Mucosa of stomach (tissue), 1 donor: ENCODE results near the gene TERT.
"Not testable (repeated sequence)": the region's sequence is repeated elsewhere in the genome, so short reads cannot be mapped to it uniquely, and the experiment has no call there.

Experiments used
- H3K27me3 ChIP-seq: one replicate; pipeline ENCODE4 v1.7.0; 2013; ENCODE audit warnings: mild to moderate bottlenecking, low read length; ENCODE audit not compliant: control insufficient read depth, insufficient read depth
- H3K36me3 ChIP-seq: one replicate; pipeline ENCODE4 v1.7.0; 2013; ENCODE audit warnings: low read length; ENCODE audit not compliant: control insufficient read depth, insufficient read depth
- H3K4me1 ChIP-seq: one replicate; pipeline ENCODE4 v1.7.0; 2013; ENCODE audit warnings: mild to moderate bottlenecking, low read length; ENCODE audit not compliant: control insufficient read depth, insufficient read depth
- H3K4me3 ChIP-seq: one replicate; pipeline ENCODE4 v1.7.0; 2013; ENCODE audit warnings: low read length
- H3K9ac ChIP-seq: one replicate; pipeline ENCODE4 v1.7.0; 2013; ENCODE audit warnings: mild to moderate bottlenecking, low read length, moderate library complexity
- H3K9me3 ChIP-seq: one replicate; pipeline ENCODE4 v1.7.0; 2013; ENCODE audit warnings: mild to moderate bottlenecking, low read length, moderate library complexity; ENCODE audit not compliant: control insufficient read depth
- donor health status: Pancreatic carcinoma.

The TERT gene

GRCh38 chr5:1241509-1242080 is 53.3 kb downstream of the TERT start:
- Histone ChIP-seq H3K27me3 (peaks cover 28% of the 10 kb centered on the region), H3K4me3 (no peak overlapping the region), H3K9ac (no peak overlapping the region), H3K4me1 (peaks cover 14% of the 10 kb centered on the region), H3K36me3 (no peaks in the 10 kb centered on the region), H3K9me3 (no peaks in the 10 kb centered on the region)

- no peak overlapping the region for H3K9ac ChIP-seq
Measured at GRCh38 chr5:1240496-1241260, 54.2 kb downstream of the TERT start.

GRCh38 chr5:1239505-1240251 is 55.2 kb downstream of the TERT start:
- Histone ChIP-seq H3K4me3 (no peak overlapping the region), H3K9me3 (no peaks in the 10 kb centered on the region), H3K27me3 (peaks cover 9% of the 10 kb centered on the region), H3K4me1 (peaks cover 14% of the 10 kb centered on the region), H3K36me3 (no peaks in the 10 kb centered on the region), H3K9ac (no peak overlapping the region)

More at GRCh38 chr5:1240496-1241260, 54.2 kb downstream of the TERT start:
- Histone ChIP-seq H3K9me3 (no peaks in the 10 kb centered on the region), H3K27me3 (peaks cover 19% of the 10 kb centered on the region), H3K4me3 (no peak overlapping the region), H3K4me1 (peaks cover 14% of the 10 kb centered on the region), H3K36me3 (no peaks in the 10 kb centered on the region)

DNA sequence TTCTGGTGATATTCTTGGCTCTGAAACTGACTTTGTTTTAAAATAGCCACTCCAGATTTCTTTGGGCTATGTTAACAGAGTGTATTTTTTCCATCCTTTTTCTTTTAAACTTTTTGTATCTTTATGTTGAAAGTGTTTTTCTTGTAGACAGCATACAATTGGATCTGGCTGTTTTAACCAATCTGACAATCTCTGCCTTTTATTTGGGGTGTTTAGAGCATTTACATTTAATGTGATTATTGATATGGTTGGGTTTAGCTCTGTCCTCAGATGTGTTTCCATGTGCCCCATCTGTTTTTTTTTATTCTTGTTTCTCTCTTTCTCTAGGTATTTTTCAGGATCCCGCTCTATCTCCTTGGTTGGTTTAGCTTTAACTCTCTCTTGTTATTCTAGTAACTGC is 59.0 kb downstream of the TERT start:
- no peaks in the 10 kb centered on the region for H3K9me3 ChIP-seq
- no peaks in the 10 kb centered on the region for H3K27me3 ChIP-seq
- no peak overlapping the region for H3K4me3 ChIP-seq
- H3K9ac ChIP-seq, result no peak overlapping the region
- no peaks in the 10 kb centered on the region for H3K36me3 ChIP-seq
- H3K4me1 ChIP-seq, result peaks cover 14% of the 10 kb centered on the region

DNA sequence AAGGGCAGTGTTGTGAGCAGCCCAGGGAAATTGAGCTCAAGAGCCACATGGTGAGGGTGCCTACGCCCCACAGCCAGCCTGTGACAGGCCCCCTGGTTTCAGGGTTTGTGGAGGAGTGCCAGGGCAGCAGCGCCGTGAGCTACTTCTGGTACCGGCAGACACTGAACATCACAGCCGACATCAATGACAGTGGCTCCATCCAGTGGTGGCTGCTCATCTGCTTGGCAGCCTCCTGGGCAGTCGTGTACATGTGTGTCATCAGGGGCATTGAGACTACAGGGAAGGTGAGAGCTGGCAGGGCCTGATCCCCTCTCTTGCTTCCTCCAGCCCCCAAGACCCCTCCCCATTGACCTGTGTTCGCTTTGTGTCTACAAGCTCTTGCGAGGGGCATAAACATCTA is 59.5 kb downstream of the TERT start:
- Histone ChIP-seq H3K9me3 (no peaks in the 10 kb centered on the region), H3K27me3 (no peaks in the 10 kb centered on the region), H3K9ac (no peak overlapping the region), H3K4me3 (no peak overlapping the region), H3K4me1 (peaks cover 14% of the 10 kb centered on the region), H3K36me3 (no peaks in the 10 kb centered on the region)

DNA sequence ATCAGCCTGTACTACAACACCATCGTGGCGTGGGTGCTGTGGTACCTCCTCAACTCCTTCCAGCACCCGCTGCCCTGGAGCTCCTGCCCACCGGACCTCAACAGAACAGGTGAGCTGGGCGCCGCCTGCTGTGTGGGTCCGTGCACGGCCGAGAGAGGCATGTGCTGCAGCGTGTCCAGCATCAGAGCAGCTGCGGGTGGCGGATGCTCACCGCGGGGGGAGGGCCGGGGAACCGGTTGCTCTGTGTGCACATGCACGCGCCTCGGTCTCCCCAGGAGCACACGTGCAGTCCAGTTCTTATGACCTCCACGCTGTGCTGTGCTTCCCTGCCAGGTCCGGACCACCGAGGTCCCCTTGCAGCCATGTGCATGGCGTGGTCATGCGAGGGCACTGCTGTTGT is 62.1 kb downstream of the TERT start:
- Histone ChIP-seq H3K36me3 (no peaks in the 10 kb centered on the region), H3K9me3 (no peaks in the 10 kb centered on the region), H3K4me3 (no peak overlapping the region), H3K4me1 (no peaks in the 10 kb centered on the region), H3K9ac (no peak overlapping the region), H3K27me3 (peaks cover 3% of the 10 kb centered on the region)

GRCh38 chr5:1231354-1231905 is 63.4 kb downstream of the TERT start:
- no peaks in the 10 kb centered on the region for H3K36me3 ChIP-seq
- peaks cover 3% of the 10 kb centered on the region for H3K27me3 ChIP-seq
- H3K9ac ChIP-seq, result no peak overlapping the region
- H3K4me3 ChIP-seq, result no peak overlapping the region
- no peaks in the 10 kb centered on the region for H3K4me1 ChIP-seq
- no peaks in the 10 kb centered on the region for H3K9me3 ChIP-seq

DNA sequence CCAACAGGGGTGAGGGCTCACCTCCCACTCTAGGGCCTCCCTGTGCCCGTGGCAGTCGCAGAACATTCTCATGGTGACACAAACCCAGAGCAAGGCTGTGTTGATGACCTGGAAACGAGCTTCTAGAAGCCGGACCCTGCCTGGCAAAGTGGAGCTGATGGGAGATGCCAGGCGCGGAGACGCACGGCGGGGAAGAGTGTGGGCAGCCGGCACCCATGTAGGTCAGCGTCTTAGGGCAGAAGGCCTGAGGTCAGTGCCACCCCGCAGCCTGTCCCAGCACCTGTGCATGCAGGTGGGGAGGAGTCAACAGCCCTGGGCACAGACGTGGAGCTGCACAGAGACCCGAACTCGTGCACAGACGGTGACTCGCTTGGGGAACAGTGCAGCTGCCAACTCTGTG is 64.3 kb downstream of the TERT start:
- H3K36me3 ChIP-seq, result no peaks in the 10 kb centered on the region
- H3K27me3 ChIP-seq, result peaks cover 3% of the 10 kb centered on the region
- H3K9ac ChIP-seq, result no peak overlapping the region
- no peaks in the 10 kb centered on the region for H3K9me3 ChIP-seq
- H3K4me3 ChIP-seq, result no peak overlapping the region
- no peaks in the 10 kb centered on the region for H3K4me1 ChIP-seq

GRCh38 chr5:1229822-1230221 is 65.0 kb downstream of the TERT start:
- Histone ChIP-seq H3K27me3 (peaks cover 3% of the 10 kb centered on the region), H3K36me3 (no peaks in the 10 kb centered on the region), H3K4me1 (no peaks in the 10 kb centered on the region), H3K9me3 (no peaks in the 10 kb centered on the region), H3K4me3 (no peak overlapping the region), H3K9ac (no peak overlapping the region)

DNA sequence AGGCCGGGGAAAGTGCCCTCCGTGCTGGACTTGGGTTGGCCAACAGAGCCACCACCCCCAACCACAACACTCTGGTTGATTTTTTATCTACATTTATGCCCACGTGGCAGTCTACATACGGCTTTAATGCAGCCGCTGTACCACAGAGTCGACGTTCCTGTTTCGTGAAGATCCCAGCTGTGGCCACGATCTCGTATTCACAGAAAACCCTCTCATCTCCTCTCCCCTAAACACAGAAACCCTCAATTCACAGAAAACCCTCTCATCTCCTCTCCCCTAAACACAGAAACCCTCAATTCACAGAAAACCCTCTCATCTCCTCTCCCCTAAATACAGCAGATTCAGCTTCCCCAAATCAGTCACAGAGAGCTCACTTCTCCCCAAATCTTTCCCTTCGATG is 65.8 kb downstream of the TERT start:
- not testable (repeated sequence) for H3K36me3 ChIP-seq

GRCh38 chr5:1228120-1228519 is 66.7 kb downstream of the TERT start:
- Histone ChIP-seq H3K9ac (no peak overlapping the region), H3K4me3 (no peak overlapping the region), H3K36me3 (no peaks in the 10 kb centered on the region), H3K4me1 (no peaks in the 10 kb centered on the region), H3K9me3 (no peaks in the 10 kb centered on the region), H3K27me3 (peaks cover 3% of the 10 kb centered on the region)

More for the DNA sequence above, 65.8 kb downstream of the TERT start:
- H3K9ac ChIP-seq, H3K4me3 ChIP-seq, H3K4me1 ChIP-seq, H3K9me3 ChIP-seq, H3K27me3 ChIP-seq: not testable (repeated sequence)

GRCh38 chr5:1227667-1228066 is 67.2 kb downstream of the TERT start:
- no peak overlapping the region for H3K4me3 ChIP-seq
- H3K9me3 ChIP-seq, result no peaks in the 10 kb centered on the region
- no peaks in the 10 kb centered on the region for H3K36me3 ChIP-seq
- H3K4me1 ChIP-seq, result no peaks in the 10 kb centered on the region
- peaks cover 3% of the 10 kb centered on the region for H3K27me3 ChIP-seq
- H3K9ac ChIP-seq, result no peak overlapping the region
